HG02884 (cell line): Measurements from ENCODE around the gene C1orf167.

ENCODE experiments used
- ATAC-seq: cut with Tn5 transposase; IDR thresholded peaks from one replicate; pipeline ENCODE4 v1.9.1; 2021; ENCODE audit warnings: mild to moderate bottlenecking, moderate library complexity; ENCODE audit not compliant: unreplicated experiment

C1orf167 gene

DNA sequence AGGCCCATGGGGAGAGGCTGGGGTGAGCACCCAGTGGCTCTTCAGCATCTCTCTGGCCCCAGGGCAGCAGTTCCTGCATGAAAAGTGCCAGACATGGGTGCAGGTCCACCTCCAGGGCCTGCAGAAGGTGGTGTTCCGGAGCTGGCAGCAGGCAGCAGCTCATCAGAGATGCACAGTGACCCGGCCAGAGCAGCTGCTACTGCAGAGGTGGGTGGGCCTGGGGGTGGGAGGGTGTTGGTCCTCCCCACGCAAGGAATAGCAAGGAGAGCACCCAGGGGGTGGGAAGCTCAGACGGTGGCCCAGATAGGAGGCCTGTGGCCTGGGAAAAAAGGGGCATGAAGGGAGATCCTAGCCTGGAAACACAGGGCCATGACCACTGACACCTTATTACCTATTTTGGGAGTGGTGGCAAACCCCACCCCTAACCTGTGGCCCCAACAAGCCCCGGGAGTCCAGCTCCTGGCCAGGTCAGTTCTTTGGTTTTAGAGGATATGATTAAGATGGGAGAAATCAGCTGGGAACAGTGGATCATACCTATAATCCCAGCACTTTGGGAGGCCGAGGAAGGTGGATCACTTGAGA is 20.2 kb downstream of the C1orf167 start:
- no peak for ATAC-seq

DNA sequence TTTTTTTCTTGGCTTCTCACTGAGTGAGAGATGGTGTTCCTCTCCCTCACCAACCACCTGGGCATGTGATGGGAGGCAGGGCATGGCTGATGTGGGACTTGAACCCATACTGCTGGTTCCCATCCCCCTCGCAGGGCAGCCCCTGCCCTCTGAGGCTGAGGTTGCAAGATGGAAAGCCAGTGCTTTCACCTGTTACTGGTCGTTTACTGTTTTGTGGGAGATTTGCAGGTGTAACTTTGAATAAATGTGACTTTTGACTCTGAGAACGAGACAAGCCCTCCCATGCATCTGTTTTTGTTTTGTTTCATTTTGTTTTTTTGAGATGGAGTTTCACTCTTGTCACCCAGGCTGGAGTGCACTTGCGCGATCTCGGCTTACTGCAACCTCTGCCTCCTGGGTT is 21.6 kb downstream of the C1orf167 start:
- no peak for ATAC-seq

DNA sequence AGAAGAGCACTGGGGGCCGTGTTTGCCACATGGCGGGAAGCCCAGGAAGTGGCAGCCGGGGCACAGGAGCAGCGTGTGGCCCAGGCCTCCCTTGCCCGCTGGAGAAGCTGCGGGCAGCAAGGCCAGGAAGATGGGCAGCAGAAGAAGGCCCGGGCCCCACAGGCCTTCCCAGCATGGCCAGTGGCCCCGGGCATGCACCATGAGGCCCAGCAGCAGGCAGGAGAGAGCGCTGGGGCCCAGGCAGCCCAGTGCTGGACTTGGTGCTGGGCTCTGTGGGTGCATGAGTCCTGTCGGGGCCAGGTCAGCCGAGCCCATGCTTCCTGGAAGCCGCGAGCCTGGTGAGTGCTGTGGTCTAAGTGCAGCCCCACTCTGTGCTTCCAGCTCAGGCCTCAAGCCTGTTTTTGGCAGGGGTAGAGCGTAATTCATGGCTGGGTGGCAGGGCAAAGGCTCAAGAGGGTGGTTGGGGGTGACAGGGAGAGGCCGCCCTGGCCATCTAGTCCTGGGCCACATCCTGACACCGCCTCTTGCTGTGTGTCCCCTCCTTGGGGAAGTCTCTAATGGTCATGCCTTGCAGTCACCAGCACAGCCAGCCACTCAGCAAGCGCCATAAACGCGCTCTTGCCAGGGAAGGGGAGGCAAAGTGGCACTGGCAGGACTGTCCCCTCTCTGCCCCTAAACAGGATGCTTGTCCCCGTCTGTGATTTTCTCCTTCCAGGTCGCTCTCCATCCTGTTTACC is 22.4 kb downstream of the C1orf167 start:
- ATAC-seq, result no peak

DNA sequence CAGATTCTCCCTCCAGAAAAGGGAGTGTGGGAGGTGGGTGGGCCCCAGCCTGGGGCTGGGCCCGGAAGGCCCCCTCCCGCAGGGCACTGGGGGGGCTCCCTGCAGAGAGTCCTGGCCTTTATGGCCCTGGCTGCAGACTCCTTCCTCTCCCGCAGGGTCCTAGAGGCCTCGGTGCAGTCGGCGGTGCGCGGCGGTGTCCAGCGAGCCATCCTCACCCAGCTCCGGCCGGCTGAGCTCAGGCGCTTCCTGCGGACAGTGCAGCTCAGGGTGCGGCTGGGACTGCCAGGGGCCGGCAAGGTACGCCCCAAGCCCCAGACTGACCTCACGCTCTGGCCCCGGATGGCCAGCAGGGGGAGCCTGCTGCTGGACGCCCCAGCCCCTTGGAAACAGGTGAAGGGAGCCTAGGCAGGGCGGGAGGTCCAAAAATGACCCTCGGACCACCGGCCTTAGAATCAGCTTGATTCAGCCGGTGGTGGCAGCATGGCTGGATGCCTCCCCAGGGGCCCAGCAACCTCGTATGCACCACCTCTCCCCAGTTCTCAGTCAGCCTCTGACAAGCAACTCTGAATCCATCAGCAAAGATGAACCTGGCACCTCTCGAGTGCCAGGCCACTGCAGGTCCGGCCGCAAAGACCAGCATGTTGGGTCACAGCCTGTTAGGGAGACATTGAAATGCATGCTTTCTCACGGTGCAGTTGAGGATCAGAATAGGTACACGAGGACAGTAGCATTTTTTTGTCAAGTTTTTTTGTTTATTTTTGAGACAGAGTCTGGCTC is 23.2 kb downstream of the C1orf167 start:
- ATAC-seq, result no peak

DNA sequence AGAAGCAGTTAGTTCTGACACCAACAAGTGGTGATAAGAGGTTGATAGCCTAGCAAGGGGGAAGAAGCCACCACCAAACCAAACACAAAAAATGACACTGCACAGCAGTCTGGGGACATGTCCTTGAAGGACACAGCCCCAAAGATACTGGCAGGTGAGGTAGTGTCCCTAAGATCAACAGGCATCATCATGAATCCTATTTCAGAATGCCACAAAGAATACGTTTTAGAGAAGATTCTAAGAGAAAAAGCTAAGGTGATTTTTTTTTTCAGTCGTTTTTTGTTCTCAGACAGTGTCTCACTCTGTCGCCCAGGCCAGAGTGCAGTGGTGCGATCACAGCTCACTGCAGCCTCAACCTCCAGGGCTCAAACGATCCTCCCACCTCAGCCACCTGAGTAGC is 24.2 kb downstream of the C1orf167 start:
- no peak for ATAC-seq

DNA sequence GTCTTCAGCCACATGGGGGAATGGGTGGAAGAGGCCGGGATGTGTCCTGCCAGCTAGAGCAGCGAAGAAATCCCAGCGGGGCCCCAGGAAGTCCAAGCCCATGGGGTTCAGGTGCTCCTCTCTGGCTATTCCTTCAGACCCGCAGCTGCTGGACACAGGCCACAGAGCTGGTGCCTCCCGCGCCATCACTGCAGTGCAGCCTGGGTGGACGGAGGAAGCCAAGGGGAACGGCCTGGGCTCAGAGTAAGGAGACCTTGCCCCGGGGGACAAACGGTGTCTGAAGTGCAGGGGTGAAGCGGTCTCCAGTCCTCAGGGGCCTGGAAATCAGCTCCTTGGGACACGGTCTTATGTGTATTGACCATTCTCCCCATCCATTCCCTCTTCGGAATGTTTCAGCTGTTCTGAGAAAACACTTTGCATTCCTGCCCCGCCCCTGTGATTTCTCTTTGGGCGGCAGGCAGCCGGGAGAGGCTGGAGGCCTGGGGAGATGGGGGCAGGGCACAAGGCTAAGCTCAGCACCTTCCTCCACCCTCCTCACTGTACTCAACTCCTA is 25.3 kb downstream of the C1orf167 start:
- no peak for ATAC-seq

DNA sequence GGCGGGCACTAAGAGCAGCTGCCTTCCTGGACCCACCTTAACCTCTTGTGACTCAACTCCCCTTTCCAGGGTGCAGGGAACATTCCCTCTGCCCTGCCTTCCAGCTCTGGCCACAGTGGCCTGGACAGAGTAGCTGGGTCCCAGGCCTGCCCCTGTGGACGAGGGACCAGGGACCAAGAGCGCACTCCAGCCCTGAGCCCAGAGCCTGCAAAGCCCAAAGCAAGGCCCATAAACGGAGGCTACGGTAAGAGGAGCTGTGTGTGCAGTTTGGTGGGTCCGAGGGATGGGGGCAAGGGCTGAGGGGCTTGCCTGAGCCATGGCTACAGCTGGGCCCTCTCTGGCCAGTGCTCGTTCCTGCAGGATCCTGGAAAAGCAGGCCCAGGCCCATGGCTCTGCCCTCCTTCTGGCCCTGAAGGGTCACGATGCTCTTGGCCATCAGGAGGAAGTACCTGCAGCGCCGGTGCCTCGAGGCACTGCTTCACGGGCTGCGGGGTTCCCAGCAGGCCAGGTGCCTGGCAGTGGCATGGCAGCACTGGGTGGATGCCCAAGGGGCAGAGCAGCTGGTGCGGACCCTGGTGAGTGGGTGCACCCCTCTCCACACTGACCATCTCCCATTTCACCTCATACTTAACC is 25.9 kb downstream of the C1orf167 start:
- ATAC-seq, result no peak

DNA sequence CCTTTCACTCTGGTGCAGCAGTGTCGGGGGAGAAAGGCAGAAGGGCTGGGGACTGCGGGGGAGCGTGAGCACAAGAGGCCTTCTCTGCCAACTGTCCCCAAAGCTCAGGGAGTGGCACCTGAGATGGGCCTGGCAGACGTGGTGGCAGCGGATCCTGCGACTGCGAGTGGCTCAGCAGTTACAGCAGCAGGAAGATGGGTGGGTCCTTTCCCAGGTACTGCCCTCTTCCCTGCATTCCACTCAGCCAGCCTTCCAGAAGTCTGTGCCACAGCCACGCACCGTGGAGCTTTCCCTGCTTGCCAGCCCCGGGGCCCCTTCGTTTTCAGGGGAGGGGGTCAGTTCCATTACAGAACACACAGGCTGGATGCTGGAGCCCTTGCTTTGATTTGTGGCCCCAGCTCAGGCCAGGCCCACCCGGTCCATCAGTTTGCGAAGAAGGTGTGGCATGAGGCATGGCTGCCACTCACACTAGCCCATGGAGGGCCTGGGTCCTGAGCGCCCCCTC is 26.6 kb downstream of the C1orf167 start:
- ATAC-seq, result no peak

DNA sequence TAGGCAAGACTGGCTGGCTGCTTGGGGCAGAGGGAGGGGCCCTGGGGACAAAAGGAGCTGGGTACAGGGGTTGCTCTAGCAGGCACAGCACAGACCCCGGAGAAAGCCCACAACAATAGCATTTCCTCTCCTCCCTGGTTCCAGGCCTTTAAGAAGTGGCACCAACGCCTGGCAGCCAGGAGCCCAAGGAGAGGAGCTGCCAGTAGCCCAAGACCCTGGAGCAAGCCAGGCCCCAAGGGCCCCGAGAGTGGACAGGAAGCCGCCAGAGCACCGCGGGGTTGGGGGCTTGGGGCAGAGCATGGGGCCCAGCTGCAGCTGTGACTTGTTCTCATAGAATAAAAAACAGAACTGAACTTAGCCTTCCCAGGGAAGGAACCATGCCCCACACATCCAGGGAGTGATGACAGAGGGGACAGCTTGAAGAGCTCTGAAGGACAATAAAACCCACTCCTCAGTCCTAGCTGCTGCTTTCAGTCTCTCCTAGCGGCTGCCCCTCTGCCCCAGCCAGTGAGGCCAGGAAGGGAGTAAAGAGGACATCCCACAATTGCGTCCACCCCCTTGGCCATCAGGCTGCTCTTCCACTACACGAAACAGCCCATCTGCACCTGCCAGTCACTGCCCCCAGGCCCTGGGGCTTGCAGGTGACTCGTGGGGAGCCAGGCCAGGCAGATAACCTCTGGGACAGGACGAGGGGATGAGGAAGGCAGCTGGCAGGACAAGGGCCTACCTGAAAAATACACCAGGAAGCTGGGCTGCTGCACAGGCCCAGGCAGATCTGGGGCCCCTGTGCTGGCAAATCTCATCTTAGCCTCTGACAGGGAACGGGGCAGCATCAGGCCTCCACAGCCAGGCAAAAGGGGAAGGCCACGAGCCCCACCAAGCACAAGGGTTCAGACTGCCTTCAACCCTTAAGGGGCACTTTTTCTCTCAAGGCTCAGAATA is 27.4 kb downstream of the C1orf167 start:
- no peak for ATAC-seq

DNA sequence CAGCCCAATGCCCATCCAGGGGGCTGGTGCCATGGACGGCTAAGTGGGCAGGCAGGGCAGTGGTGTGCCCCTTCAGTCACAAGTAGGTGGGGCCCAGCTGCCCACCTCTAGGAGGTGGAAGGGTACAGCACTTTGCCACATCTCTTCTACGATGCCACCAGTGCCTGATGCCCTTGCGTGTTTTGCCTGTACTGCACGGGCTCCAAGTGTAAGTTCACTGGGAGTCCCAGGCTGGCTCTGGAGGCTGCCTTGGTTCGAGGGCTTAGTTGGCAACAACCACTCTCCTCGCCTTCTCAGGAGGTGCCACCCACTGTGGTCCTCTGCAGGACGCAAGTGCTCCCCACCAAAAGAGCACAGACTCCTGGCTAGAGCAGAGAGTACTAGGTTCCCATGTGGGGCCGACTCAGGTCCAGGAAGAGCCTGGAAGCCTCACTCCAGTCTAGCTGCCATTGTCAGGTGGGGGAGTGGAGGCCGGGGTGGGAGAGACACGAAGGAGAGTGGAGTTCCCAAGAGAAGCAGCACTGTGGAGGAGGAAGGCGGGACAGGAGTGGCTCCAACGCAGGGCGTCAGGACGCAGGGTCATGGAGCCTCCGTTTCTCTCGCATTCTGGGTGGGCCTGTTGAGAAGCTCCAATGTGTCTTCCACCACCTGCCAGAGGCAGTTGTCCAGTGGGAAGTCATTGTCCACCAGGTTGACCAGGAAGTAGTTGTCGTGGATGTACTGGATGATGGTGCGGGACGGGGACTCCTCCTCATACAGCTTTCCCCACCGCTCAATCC is 28.3 kb downstream of the C1orf167 start:
- ATAC-seq, result no peak

DNA sequence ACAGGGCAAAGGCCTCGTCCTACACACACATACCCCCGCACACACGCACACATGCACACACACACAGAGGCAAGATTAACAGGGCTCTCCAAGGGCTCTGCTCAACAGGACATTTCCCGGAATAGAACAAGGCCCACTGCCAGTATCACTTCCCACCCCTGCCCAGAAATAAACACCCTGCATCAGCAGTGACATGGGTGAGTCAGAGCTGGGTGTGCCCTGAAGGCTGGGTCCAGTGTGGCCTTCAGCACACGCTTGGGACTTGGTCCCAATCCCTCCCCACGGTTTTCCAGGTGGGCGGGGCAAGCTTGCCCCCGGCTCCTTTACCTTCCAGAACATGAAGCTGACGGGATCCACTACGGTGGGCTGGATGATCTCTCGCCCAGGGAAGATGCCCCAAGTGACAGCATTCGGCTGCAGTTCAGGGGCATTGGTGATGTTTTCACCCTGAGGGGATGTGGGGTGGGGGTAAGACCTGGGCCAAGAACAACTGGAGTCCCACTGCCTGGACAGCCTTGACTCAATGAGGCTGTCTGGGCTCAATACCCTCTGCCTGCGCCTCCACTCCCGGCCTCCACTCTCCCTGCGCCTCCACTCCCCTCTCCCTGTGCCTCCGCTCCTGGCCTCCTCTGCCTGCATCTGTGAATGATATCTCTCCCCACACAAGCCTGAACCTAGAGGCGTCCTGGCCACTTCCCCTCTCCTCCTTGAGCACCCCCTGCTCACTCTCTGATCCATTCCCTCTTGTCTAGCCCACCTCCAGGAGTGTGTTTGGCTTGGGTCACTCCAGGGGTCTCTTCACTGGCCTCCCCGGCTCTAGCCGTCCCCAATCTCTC is 29.1 kb downstream of the C1orf167 start:
- no peak for ATAC-seq

DNA sequence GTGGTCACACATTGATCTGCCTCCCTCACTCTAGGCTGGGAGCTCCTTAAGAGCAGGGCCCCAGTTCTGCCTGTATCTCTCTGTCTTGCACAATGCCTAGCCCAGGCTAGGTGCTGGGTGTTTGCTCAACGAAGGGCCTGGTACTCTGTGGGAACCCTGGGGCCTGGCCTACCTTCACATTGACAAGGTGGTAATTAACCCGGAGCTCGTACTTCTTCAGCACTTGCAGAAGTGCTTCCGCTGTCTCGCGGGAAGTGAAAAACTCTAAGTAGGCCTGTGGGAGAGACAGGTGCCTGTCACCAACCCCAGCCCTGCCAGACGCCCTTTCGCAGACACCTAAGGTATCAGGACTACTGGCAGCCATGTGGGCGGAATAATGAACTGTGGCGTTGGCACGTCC is 30.1 kb downstream of the C1orf167 start:
- ATAC-seq, result no peak

DNA sequence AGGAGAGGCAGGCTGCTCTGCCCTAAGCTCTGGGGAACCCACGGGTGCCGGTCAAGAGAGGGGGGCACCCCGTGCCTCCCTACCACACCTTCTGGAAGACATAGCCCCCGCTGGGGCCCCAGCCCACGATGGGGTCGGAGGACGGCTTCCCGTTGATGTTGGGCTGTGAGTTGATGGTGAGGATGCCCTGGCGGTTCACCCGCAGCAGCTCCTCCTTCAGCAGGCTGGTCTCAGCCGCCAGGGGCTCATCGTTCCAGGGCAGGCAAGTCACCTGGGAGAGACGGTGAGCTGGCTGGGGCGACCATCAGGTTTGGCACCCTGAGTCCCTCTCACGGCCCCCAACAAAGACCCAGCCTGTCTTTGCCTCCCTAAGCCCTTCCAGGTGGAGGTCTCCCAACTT is 31.8 kb downstream of the C1orf167 start:
- ATAC-seq, result no peak

DNA sequence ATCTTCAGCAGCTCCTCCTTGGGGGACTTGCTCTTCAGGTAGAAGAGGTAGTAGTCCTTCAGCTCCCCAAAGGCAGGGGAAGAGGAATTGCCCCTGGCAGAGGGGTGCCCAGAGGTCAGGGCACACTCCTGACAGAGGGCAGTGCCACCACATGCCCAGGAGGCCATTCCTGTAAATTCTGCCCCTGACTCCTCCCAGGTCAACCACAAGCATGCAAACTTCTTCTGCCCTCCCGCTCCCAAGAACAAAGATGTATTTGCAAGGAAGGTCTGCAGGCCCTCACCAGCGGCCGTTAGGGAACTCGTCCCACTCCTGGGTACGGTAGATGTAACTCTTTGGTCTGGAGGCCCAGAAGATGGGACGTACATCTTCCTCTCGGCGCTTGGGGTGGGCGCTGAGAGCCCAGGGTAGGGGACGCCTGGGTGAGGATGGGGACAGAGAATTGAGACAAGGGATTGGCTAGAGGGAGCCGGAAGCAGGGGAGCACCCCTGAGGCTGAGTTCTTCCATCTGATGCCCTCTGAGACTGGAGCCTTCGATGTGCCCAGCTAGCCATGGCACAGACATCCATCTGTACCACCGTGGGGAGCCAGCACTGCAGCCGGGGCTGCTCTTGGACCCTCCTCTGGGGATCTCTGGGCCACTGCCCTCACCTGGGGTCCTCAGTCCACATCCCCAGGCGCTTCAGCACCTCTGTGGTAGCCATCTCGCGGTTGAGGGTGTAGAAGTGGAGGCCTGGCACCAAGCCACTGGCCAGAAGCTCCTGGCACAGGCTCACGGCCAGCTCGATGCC is 32.6 kb downstream of the C1orf167 start:
- no peak for ATAC-seq

DNA sequence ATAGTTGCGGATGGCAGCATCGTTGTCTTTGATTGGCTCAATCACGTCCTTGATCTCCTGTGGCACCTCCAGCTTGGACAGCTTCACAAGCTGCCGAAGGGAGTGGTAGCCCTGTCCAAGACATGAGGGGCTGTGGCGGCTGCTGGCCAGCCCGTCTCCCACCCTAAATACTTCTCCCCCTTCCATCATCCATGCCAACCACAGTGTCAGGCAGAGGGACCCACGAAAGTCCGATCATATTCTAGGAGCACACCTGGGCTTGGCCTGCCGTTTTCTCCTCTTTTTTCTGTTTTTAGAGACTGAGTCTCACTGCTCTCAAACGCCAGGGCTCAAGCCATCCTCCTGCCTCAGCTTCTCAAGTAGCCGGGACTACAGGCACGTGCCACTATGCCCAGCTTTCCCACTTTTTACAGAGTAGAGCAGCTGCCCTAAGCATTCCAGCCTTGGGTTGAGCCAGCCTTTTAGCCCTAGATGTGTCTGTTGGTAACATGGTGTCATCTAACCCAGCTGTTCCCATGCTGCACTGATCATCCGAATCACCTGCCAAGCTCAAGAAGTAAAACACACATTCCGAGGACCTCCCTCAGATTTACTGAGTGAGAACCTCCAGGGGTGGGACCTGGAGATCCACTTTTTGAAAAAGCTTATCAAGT is 33.4 kb downstream of the C1orf167 start:
- ATAC-seq, result no peak

DNA sequence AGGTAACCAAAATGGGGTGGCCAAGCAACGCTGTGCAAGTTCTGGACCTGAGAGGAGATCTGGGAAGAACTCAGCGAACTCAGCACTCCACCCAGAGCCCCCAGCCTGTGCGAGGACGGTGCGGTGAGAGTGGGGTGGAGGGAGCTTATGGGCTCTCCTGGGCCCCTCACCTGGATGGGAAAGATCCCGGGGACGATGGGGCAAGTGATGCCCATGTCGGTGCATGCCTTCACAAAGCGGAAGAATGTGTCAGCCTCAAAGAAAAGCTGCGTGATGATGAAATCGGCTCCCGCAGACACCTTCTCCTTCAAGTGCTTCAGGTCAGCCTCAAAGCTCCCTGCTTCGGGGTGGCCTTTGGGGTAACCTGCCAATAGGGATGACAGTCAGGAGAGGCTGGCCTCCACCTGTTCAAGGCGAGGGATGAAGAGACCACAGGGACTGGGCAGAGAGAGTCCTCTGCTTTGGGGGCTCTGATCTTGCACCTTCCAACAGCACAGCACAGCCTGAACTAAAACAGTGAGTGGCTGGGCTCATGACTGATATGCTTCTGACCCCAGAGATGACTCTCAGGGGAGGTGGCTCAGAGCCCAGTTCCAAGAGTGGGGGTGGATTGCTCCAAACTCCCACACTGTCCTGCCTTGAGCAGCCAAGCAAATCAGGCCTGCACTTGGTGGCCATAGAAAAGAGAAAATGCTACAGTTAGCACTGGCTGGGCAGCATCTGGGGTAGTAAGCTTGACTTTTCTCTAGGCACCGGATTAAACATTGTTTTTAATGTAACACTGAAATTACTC is 34.2 kb downstream of the C1orf167 start:
- ATAC-seq, result no peak
